ENCODE data around the gene SECISBP2. TPM values are rescaled to one million over a fixed set of nuclear protein-coding genes. Genes with fewer than 3 reads are reported as not detected.

SECISBP2 gene
- polyA plus RNA-seq, 1 experiment = 14.3 TPM

- Histone ChIP-seq H3K27me3 (ENCODE audit: control insufficient read depth, insufficient read depth, low read length) (no peaks in the 10 kb centered on the region), H3K36me3 (ENCODE audit: control insufficient read depth, insufficient read depth, low read length) (no peaks in the 10 kb centered on the region), H3K4me3 (ENCODE audit: low read depth, low read length) (no peak overlapping the region)
- CTCF ChIA-PET = interaction anchor here (0.6 kb wide), 1 partner anchor 57 kb away, joined by 3 read pairs; no protein-coding TSS in a partner anchor
- TF ChIP-seq CTCF (IDR thresholded peaks at IDR 0.05; ENCODE audit: insufficient read depth, low read depth, low read length) = no peak
- DNase-seq (ENCODE audit: low read depth) = no peak
- POLR2A ChIA-PET = no interaction called here
These were observed 80.3 kb downstream of the SECISBP2 start for GRCh38 chr9:89398621-89399020.

DNA sequence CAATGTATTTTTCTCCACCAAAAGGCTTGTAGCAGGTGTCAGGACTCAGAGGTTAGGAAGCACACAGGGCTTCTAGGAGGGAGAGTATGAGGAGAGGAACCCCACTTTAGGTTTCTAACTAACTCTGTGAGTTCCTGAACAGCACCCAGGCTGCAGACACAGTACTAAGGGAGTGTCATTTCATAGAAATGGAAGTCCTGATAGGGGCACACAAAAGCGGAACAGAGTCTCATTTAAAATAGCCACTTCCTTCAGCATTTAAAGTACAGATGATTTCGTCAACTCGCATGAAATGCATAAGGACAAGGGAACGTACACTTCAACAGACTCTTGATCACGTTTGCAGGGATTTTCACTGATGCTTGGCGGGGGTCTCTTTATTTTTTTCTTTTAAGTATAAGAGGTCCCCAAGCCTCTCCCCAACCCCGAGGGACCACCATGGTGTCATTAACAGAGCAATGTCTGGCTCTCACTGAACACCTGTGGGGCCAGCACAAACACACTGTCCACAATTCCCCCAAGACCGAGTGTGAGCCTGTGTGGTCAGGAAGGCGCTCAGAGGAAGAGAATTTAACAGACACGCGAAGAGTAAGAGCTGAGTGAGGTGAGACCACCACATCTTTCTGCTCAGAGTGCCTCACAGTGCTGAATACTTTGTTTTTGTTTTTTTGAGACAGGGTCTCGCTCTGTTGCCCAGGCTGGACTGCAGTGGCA is 82.3 kb downstream of the SECISBP2 start:
- no peak for DNase-seq (ENCODE audit: low read depth)
- H3K27me3 ChIP-seq (ENCODE audit: control insufficient read depth, insufficient read depth, low read length) = no peaks in the 10 kb centered on the region
- ChIA-PET CTCF (no interaction called here), POLR2A (no interaction called here)
- H3K36me3 ChIP-seq (ENCODE audit: control insufficient read depth, insufficient read depth, low read length) = no peaks in the 10 kb centered on the region
- TF ChIP-seq CTCF (IDR thresholded peaks at IDR 0.05; ENCODE audit: insufficient read depth, low read depth, low read length) = no peak
- H3K4me3 ChIP-seq (ENCODE audit: low read depth, low read length) = no peak overlapping the region

- Histone ChIP-seq H3K4me3 (ENCODE audit: low read depth, low read length) (no peak overlapping the region), H3K36me3 (ENCODE audit: control insufficient read depth, insufficient read depth, low read length) (no peaks in the 10 kb centered on the region), H3K27me3 (ENCODE audit: control insufficient read depth, insufficient read depth, low read length) (no peaks in the 10 kb centered on the region)
- no peak for TF ChIP-seq CTCF (IDR thresholded peaks at IDR 0.05; ENCODE audit: insufficient read depth, low read depth, low read length)
- CTCF ChIA-PET = interaction anchor here (1.4 kb wide), 1 partner anchor 12 kb away, joined by 3 read pairs; no protein-coding TSS in a partner anchor
- POLR2A ChIA-PET = no interaction called here
- DNase-seq (ENCODE audit: low read depth) = no peak
These were observed 84.6 kb downstream of the SECISBP2 start for GRCh38 chr9:89402695-89403427.

- POLR2A ChIA-PET = no interaction called here
- CTCF ChIA-PET = no interaction called here
- DNase-seq (ENCODE audit: low read depth) = no peak
- TF ChIP-seq CTCF (IDR thresholded peaks at IDR 0.05; ENCODE audit: insufficient read depth, low read depth, low read length) = no peak
- H3K36me3 ChIP-seq (ENCODE audit: control insufficient read depth, insufficient read depth, low read length) = no peaks in the 10 kb centered on the region
- no peak overlapping the region for H3K4me3 ChIP-seq (ENCODE audit: low read depth, low read length)
- no peaks in the 10 kb centered on the region for H3K27me3 ChIP-seq (ENCODE audit: control insufficient read depth, insufficient read depth, low read length)
These were observed 85.8 kb downstream of the SECISBP2 start for GRCh38 chr9:89404074-89404473.

DNA sequence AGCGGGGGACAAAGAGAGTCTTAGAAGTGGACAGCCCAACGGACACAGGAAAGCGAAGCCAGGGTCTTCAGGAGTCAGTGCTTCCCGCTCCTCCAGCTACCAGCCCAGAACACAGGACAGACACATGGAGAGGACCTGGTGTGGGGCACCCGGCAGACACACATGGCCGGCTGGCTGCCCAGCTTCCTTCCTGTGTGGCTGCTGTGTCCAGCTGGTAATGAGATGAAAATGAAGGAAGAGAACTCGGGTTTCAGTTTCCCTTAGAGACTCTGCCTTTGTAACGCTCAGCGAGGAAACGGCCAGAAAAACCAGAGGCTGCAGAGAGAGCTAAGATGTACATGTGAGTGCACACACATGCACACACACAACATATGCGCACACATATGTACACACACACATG is 87.5 kb downstream of the SECISBP2 start:
- no peaks in the 10 kb centered on the region for H3K36me3 ChIP-seq (ENCODE audit: control insufficient read depth, insufficient read depth, low read length)
- H3K4me3 ChIP-seq (ENCODE audit: low read depth, low read length) = no peak overlapping the region
- ChIA-PET POLR2A (no interaction called here), CTCF (no interaction called here)
- DNase-seq (ENCODE audit: low read depth) = no peak
- TF ChIP-seq CTCF (IDR thresholded peaks at IDR 0.05; ENCODE audit: insufficient read depth, low read depth, low read length) = no peak
- H3K27me3 ChIP-seq (ENCODE audit: control insufficient read depth, insufficient read depth, low read length) = no peaks in the 10 kb centered on the region
